HEK293T (cell line): Measurements from ENCODE around the gene THYN1.

ENCODE experiments used
- BHLHE40 ChIP-seq: fragments of 450-650 bp; IDR thresholded peaks from 2 replicates; pipeline ENCODE4 v1.6.1; 2016; ENCODE audit warnings: mild to moderate bottlenecking, moderate library complexity, borderline replicate concordance
- FOXA1 ChIP-seq: fragments of 450-650 bp; IDR thresholded peaks from 2 replicates; pipeline ENCODE4 v1.6.1; 2016; ENCODE audit warnings: mild to moderate bottlenecking
- FOXK2 ChIP-seq: fragments of 450-650 bp; IDR thresholded peaks from 2 replicates; pipeline ENCODE4 v1.6.1; 2016; ENCODE audit warnings: mild to moderate bottlenecking
- NFRKB ChIP-seq: fragments of 450-650 bp; IDR thresholded peaks from 2 replicates; pipeline ENCODE4 v1.6.1; 2016; ENCODE audit warnings: mild to moderate bottlenecking, moderate library complexity

DNA sequence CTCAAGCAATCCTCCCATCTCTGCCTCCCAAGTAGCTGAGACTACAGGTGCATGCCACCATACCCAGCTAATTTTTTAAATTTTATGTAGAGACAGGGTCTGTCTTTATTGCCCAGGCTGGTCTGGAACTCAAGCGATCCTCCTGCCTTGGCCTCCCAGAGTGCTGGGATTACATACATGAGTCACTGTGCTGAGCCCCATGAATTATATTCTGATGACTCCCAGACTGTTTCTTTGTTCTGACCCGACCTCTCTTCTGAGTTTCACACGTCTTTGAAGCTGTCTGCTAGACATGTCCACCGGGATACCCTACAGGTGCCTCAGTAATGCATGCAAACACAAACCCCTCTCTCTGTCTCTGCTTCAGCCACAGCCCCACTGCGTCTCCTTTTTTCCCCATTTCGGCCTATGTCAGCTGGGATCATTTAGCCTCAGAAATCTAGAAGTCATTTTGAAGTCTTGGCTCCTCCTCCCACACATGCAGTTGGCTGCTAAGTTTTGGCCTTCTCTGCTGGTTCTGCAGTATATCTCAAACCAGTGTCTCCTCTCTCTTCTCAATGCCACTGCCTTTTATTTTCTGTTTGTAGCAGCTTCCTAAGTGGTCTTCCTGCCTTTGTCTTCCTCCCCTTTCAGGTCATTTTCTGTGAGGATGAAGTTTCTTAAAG lies 23.9 kb downstream of the THYN1 start:
- TF ChIP-seq FOXA1 (no peak), FOXK2 (no peak), BHLHE40 (no peak), NFRKB (no peak)
